Measurements from ENCODE around the gene FOXA3. TPM values are rescaled to one million over a fixed set of nuclear protein-coding genes. Genes with fewer than 3 reads are reported as not detected.

Gene FOXA3
- total and polyA plus RNA-seq, 9 donors, result 0.04 to 0.26 TPM; not detected in 7

DNA sequence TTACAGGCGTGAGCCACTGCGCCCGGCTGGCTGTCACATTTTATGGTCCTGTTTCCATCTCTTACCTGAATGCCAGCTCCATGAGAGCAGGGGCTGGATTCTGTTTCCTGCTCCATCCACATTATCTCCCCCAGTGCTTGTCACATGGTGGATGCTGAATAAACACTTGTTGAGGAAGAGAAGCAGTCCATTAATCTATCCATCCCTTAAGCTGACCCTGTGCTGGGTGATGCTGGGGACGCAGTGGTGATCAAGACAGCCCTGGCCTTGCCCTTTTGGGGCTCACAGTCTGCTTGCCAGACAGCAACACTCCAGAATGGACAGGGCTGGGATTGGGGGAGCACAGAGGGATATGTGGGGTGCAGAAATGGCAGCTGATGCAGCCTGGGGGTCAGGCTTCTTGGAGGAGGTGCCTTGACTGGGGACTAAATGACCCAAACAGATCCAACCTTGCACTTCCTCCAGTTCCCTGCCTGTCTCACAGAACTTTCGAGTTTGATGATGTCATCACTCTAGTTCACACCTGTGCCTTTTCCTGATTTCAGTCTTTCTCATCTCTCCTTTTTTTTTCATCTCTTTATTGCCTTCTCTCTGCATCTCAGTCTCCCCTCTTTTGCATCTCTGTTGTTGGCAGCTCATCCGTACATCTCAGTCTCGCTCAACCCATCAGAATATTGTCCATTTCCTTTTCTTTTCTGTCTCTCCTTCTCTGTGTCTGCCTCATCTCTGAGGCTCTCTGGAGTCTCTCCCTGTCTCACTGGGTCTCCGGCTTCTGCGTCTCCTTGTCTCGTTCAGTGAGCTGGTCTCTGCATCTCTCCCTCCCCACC lies 17.2 kb downstream of the FOXA3 start:
- no peak for DNase-seq
- Histone ChIP-seq H3K27ac (no peak overlapping the region), H3K9me3 (no peaks in the 10 kb centered on the region), H3K4me1 (ENCODE audit: insufficient read depth) (peaks cover 21% of the 10 kb centered on the region), H3K36me3 (no peaks in the 10 kb centered on the region), H3K27me3 (no peaks in the 10 kb centered on the region), H3K4me3 (no peak overlapping the region)
- TF ChIP-seq POLR2A (IDR thresholded peaks at IDR 0.05), result no peak
- no peak for TF ChIP-seq CTCF (IDR thresholded peaks at IDR 0.05)
- TF ChIP-seq EP300 (IDR thresholded peaks at IDR 0.05), result no peak
- 70 to 79% (median 78%) methylated on average over 10 of the region's 10 CpGs for WGBS, 3 donors
- intact Hi-C loops (cut with DNase I), result loop anchor here in 1 of 4 donors (10.0 kb wide), 1 partner anchor 66 kb away; the partner anchor contains the start of gene RSPH6A

DNA sequence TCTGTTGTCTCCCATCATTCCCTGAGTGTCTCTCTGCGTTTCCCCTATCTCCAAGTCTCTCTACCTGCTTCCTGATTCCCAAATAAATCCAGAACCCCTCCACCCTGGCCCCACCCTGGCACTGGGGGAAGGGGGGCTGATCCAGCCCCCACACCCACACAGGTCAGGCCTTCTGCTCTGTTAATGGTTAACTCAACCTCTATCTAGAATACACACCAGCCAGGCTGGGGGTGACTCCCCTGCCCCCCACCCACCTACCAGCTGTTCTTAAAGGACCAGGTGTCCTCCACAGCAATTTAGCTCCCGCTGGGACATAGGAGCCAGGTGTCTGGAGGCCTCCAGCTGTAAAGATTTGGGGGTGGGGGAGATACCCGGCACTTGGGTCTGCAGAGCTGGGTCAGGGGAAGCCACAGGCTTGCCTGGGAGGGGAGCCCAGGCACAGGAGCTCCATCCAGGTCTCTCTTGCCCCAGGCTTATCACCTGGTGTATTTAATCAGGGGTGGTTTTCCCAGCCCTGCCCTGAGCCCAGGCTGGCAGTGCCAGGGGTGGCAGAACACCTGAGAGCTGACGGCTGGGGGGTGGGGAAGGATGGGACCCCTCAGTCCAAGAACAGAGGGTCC lies 17.9 kb downstream of the FOXA3 start:
- WGBS, 3 donors, result 47 to 58% (median 56%) methylated on average over 4 of the region's 4 CpGs
- no peak overlapping the region for H3K27ac ChIP-seq

GRCh38 chr19:45882652-45883585 lies 18.8 kb downstream of the FOXA3 start:
- no peaks in the 10 kb centered on the region for H3K9me3 ChIP-seq
- peak overlapping the region; percentile 4 for H3K4me3 ChIP-seq
- intact Hi-C loops (cut with DNase I), result loop anchor here in 1 of 4 donors (10.0 kb wide), 1 partner anchor 68 kb away; the partner anchor contains the start of gene RSPH6A
- WGBS, 3 donors, result 7 to 13% (median 10%) methylated on average over 45 to 47 of the region's 47 CpGs
- H3K4me1 ChIP-seq (ENCODE audit: insufficient read depth), result peaks cover 23% of the 10 kb centered on the region
- no peak overlapping the region for H3K27ac ChIP-seq
- no peaks in the 10 kb centered on the region for H3K27me3 ChIP-seq
- peak; percentile 69 to 89 (median 82) for DNase-seq
- H3K36me3 ChIP-seq, result no peaks in the 10 kb centered on the region
- TF ChIP-seq POLR2A (IDR thresholded peaks at IDR 0.05) (no peak), EP300 (IDR thresholded peaks at IDR 0.05) (no peak), CTCF (IDR thresholded peaks at IDR 0.05) (peak; percentile 52 to 77 (median 64))

More for the DNA sequence above, 17.9 kb downstream of the FOXA3 start:
- TF ChIP-seq POLR2A (IDR thresholded peaks at IDR 0.05) (no peak), CTCF (IDR thresholded peaks at IDR 0.05) (no peak), EP300 (IDR thresholded peaks at IDR 0.05) (no peak)
- H3K9me3 ChIP-seq, result no peaks in the 10 kb centered on the region
- DNase-seq, result no peak
- peaks cover 21% of the 10 kb centered on the region for H3K4me1 ChIP-seq (ENCODE audit: insufficient read depth)
- no peaks in the 10 kb centered on the region for H3K27me3 ChIP-seq
- intact Hi-C loops (cut with DNase I), result loop anchor here in 1 of 4 donors (10.0 kb wide), 1 partner anchor 67 kb away; the partner anchor contains the start of gene RSPH6A
- H3K4me3 ChIP-seq, result no peak overlapping the region
- no peaks in the 10 kb centered on the region for H3K36me3 ChIP-seq

- H3K4me1 ChIP-seq (ENCODE audit: insufficient read depth), result peaks cover 23% of the 10 kb centered on the region
These were observed 19.4 kb downstream of the FOXA3 start for GRCh38 chr19:45883586-45883880.

More at GRCh38 chr19:45883586-45883880, 19.4 kb downstream of the FOXA3 start:
- no peak for DNase-seq
- H3K27me3 ChIP-seq, result no peaks in the 10 kb centered on the region
- TF ChIP-seq CTCF (IDR thresholded peaks at IDR 0.05) (peak in 1 of 3 donors; percentile 10), POLR2A (IDR thresholded peaks at IDR 0.05) (no peak), EP300 (IDR thresholded peaks at IDR 0.05) (no peak)
- no peaks in the 10 kb centered on the region for H3K9me3 ChIP-seq
- no peak overlapping the region for H3K27ac ChIP-seq
- WGBS, 3 donors, result 19 to 25% (median 23%) methylated on average over 5 of the region's 5 CpGs
- no peaks in the 10 kb centered on the region for H3K36me3 ChIP-seq
- intact Hi-C loops (cut with DNase I), result loop anchor here in 1 of 4 donors (10.0 kb wide), 1 partner anchor 69 kb away; the partner anchor contains the start of gene RSPH6A
- no peak overlapping the region for H3K4me3 ChIP-seq
